NCI-H1092 treated with DMSO at 0.1 percent for 48 hours (cell line): Measurements from ENCODE around the gene PARD6B.
"Not testable (repeated sequence)": the region's sequence is repeated elsewhere in the genome, so short reads cannot be mapped to it uniquely, and the experiment has no call there.

Source experiments
- DNase-seq: peaks from one replicate; lab custom pipeline; 2025; lab: John Stamatoyannopoulos, UW

PARD6B gene

DNA sequence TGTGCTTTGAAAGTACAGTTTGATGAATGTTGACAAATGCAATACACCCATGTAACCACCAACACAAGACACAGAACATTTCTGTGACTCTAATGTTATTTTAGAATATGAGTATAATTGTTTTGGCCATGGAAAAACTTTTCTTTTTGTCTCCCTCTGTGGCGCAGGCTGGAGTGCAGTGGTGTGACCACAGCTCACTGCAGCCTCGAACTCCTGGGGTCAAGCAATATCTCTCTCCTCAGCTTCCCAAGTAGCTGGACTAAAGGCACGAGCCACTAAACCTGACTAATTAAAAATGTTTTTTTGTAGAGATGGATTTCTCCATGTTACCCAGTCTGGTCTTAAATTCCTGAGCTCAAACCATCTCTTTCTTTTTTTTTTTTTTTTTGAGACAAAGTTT, 43.1 kb downstream of the PARD6B start:
- DNase-seq = no peak

DNA sequence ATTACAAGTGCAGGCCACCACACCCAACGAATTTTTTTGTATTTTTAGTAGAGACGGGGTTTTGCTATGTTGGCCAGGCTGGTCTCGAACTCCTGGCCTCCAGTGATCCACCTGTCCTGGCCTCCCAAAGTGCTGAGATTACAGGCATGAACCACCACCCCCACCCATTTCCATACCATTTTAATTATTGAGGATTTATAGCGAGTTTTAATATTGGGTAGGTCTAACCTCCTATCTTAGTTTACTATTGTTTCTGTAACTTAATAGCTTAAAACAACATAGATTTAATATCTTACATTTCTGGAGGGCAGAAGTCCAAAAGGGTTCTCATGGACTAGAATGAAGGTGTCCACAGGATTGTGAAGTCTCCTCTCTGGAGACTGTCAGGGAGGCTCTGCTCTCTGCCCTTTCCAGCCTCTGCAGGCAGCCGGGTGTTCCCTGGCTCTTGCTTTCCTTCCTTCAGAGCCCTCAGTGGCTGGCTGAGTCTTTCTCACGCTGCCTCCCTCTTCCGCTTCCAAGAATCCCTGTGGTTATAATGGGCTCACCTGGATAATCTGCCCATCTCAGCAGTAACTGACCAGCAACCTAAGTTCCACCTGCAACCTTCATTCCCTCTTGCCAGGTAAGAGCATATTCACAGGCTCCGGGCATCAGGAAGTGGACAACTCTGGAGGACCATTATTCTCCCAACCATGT, 44.9 kb downstream of the PARD6B start:
- DNase-seq = no peak

DNA sequence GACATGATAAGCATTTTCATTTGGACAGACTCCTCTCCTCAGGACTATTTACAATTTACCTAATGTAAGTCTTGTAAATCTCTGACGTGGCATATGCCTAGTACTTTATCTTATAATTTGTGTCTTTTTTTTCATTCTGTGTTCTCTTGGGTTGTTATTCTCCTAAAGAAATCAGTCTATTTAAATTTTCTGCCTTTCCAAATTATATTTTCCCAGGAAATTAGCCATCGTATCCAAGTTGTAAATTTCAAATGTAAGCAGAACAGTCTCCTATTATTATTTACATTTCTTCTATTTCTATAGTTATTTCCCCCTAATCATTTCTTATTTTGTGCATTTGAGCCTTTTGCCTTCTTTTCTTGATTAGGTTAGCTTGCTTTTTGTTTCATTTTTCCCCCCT, 46.0 kb downstream of the PARD6B start:
- DNase-seq = no peak

DNA sequence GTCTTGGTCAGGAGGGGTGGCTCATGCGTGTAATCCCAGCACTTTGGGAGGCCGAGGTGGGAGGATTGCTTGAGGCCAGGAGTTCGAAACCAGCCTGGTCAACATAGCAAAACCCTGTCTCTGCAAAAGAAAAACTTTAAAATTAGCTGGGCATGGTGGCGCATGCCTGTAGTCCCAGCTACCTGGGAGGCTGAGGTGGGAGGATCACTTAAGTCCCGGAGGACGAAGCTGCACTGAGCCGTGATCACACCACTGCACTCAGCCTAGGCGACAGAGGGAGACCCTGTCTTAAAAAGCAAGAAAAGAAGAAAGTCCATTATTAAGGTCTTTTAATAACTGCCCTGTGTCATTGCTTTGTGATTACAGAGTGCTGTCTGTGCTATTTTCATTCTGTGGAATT, 47.6 kb downstream of the PARD6B start:
- not testable (repeated sequence) for DNase-seq

DNA sequence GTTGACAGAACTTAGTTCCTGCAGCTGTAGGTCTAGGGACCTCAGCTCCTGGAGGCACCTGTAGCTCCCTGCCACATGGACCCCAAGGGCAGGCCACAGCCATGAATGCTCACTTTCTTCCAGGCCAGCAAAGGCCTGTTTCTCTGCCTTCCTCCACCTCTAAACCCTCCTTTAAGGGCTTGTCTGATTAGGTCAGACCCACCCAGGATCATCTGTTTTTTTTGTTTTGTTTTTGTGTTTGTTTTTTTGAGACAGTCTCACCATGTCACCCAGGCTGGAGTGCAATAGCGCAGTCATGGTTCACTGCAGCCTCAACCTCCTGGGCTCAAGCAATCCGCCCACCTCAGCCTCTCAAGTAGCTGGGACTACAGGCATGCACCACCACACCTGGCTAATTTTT, 52.0 kb downstream of the PARD6B start:
- no peak for DNase-seq

DNA sequence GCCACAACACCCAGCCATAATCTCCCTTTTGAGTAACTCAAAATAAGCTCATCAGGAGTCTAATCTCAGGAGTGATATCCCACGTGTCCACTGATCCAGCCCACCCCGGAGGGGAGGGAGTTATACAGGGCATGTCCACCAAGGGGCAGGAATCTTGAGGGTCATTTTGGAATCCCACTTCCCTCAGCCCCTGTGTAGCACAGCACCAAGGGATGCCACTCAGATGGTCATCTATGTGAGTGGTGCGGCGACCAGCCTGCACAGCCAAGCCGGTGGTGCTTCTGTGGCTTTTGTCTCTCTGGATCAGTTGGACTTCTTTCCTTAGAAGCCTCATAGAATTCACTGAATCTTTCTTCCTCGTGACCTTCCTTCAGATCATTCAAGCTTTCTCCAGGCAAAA, 52.5 kb downstream of the PARD6B start:
- no peak for DNase-seq

DNA sequence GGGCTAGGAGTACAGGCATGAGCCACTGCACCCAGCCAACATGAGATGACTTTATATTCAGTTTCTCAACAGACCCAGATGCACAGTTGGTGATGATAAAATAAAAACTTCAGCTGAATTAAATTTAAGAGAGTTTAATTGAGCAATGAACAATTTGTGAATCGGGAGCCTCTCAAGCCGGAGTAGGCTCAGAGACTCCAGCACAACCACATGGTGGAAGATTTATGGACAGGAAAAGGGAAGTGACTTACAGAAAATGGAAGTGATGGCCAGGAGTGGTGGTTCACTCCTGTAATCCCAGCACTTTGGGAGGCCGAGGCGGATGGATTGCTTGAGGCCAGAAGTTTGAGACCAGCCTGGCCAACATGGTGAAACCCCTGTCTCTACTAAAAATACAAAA, 53.1 kb downstream of the PARD6B start:
- DNase-seq = no peak

DNA sequence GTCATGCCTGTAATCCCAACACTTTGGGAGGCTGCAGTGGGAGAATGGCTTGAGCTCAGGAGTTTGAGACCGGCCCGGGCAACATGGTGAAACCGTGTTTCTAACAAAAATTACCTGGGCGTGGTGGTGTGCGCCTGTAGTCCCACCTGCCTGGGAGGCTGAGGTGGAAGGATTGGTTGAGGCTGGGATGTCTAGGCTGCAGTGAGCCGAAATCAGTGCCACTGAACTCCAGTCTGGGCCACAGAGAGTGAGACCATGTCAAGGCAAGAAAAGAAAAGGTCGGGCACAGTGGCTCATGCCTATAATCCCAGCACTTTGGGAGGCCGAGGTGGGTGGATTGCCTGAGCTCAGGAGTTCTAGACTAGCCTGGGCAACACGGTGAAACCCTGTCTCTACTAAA, 55.3 kb downstream of the PARD6B start:
- no peak for DNase-seq

DNA sequence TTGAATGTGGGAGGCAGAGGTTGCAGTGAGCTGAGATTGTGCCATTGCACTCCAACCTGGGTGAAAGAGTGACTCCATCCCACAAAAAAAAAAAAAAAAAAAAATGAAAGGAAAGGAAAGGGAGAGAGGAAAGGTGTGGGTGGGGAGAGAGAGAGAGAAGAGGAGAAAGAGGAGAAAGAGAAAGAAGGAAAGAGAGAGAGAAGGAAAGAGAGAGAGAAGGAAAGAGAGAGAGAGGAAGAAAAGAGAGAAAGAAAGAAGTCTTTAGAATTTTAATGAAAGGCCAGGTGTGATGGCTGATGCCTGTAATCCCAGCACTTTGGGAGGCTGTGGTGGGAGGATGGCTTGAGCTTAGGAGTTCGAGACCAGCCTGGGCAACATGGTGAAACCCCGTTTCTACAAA, 55.8 kb downstream of the PARD6B start:
- no peak for DNase-seq

DNA sequence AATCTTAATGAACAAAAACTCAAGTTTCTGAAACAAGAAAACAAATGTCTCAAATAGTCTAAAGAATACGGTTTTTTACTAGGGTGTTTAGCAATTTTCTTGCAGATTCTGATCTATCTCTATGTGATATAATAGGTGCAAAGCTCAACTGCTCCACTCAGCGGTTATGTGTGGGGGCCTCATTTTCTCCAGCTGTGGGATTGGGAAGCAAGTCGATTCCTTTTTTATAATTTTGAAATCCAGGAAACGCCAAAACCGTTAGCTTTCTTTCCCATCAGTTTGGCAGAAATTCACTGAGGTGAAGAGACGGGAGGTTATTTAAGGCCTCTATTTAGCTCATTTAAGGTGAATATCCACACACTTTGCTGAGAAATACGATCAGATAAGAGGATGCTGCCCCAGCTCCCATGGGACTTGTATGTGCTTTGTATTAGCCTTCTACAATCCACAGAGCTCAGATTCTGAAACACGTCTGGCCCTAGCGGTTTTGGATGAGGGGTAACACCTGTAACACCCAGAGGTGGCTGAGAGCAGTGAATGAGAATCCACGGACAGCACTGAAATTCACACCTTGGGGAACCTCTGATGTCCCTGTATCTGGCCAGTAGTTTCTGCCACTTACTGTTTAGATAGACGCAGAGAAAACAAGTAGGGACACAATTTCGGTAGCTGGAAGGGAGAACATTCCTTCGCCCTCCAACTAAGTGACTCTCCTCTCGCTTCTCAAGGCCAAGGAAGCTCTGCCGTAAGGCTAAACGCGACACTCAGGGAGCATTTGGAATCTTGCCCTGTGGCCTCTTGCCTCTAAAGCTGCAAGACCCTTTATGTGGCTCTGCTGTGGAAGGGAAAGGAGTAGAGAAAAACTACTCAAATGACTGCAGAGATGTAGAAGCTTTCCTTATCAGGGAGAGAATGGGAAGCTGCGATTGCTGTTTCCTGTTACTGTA, 56.9 kb downstream of the PARD6B start:
- peak; percentile 65 for DNase-seq

DNA sequence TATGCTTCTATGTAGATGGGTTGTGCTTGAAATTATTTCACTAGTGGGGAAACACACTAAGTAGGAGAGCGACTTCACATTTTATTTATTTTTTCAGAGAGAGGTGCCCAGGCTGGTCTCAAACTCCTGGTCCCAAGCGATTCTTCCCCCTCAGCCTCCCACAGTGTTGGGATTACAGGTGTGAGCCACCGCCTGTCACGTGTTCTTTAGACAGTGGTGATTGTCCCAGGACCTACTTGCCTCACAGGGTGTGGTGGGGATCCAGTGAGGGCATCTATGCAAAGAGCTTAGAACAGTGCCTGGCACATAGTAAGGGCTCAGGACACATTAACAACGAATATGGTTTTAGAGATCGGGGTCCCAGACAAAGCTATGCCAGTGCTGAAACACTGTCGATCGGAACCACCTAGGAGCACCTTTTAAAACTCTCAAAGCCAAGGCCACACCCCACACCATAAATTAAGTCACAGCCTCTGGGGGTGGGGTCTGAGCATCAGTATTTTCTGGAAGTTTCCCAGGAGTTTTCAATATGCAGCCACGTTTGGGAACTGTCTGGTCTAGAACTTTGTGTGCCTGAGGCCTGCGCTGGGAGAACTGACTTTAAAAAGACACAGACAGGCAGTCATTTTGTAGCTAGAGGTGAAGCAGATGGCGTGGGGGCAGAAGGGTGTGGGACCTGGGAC, 58.7 kb downstream of the PARD6B start:
- no peak for DNase-seq

DNA sequence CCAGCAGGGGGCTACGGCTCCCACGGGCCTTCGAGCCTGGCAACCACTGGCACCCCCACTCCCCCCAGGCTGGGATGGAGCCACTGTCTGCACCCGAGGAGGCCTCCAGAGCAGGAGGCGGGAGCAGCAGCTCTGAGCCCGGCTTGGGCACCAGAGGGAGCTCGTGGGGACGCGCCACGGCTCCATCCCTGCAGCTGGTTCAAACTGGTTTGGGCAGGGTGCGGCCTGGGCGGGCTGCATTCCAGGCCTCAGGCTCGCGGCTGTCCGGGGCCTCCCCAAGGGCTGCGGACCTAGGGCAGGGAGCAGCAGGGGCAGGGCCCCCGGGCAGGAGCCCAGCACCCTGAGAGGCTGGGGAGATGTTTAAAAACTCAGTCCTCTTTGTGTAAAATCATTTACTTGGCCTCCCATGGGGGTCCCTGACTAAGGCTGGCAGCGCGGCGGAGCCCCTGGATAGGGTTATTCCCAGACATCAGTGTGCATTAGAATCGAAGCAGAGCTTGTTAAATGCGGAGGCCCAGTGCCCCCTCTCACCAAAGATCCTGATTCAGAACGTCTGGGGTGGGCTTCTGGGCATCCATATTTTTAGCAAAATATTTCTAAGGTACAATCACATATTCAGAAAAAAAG, 59.4 kb downstream of the PARD6B start:
- peak; percentile 75 for DNase-seq

DNA sequence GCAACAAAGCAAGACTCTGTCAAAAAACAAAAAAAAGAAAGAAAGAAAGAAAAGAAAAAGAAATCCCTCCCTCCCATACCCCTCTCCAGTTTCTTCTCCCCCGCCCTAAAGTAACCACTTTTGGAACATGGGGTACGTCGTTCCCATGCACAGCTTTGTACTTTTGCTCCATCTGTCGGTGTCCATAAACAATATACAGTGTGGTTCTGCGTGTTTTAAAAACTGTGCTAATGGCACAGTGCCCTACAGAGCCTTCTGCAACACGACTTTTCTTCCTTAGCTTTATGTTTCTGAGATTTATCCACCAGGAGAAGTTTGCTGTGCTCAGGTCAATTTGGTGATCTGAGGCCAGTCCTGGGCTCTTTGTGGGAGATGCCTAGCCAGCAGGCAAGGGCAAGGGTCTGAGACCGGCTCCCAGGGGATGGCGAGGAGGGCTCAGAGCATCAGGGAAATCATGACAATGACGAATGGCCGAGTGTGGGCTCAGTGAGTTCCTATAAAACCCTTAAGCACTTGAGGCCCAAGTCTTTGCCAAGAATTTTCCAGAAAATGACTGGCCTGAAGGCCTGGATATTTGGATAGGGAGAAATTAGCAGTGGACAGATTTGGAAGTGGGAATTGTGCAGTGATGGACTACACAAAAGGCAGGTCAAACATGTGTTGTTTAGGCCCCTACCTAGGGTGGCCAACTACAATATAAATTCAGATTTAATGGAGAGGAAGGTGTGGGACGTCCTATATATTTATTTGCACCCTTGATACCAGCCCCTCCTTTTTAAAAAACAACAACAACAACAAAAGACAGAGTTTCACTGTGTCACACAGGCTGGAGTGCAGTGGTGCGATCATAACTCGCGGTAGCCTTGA, 61.6 kb downstream of the PARD6B start:
- DNase-seq = no peak

DNA sequence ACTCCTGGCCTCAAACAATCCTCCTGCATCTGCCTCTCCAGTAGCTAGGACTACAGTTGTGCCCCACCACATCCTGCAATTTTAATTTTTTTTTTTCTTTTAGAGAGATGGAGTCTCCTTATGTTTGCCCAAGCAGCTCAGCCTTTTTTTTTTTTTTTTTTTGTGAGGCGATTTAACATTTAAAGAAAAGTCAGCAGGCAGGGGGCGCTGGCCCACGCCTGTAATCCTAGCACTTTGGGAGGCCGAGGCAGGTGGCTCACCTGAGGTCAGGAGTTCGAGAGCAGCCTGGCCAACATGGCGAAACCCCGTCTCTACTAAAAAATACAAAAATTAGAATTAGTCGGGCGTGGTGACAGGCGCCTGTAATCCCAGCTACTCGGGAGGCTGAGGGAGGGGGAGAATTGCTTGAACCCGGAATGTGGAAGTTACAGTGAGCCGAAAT, 62.2 kb downstream of the PARD6B start:
- DNase-seq = not testable (repeated sequence)

DNA sequence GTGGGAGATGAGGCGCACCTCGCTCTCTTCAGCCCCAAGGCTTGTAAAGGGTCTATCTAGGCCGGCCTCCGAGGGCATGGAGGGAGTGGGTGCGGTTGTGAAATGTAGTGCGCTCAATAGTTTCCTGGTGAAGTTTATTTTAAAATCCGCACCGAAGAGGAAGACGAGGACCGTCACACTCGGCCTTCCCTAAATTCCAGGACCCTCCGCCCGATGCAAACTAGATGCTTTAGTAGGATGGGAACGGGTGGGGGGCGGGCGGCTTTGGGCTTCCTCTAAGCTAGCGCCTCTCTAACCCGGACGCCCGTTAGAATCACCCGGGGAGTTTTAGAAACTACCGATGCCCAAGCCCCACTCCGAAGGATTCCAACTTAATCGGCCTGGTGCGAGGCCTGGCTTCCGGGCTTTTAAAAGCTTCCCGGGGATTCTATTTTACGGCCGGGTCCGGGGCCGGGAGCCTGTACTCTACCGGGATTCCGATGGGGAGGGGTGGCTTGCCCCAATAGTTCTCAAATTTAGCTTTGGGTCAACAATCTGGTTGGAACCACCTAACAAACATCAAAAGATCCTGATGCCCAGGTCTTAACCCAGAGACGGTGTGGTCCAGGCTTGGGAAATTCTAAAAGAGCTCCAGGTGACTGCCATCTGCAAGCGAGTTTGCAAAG, 62.9 kb downstream of the PARD6B start:
- no peak for DNase-seq

DNA sequence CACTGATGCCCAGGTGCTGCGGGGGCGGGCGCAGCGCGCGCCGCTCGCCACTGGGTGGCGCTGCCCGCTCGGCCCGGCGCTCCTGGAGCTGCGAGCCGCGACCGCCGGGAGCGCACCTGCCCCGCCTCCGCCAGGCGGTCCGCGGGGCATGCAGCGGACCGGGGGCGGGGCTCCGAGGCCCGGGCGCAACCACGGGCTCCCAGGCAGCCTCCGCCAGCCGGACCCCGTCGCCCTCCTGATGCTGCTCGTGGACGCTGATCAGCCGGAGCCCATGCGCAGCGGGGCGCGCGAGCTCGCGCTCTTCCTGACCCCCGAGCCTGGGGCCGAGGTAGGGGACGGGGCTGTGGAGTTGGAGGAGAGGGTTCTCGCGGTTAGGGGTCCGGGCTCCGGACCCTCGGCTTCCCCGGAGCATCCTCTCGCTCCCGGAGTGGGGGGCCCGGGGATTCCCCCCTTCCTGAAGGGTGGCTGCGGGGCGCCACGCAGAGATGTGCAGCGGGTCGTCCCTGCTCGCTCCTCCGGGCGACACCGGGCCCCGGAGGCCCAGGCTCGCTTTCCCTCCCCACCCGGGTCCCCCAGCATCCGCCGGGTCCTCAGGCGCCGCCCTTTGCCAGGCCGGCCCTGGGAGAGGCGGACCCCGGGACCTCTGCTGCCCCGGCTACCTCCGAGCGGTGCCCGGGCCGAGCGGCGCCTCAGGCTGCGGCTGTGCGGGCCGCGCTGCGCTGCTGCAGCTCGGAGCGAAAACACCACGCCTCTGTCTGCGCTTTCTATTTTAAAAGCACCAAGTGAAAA, 63.7 kb downstream of the PARD6B start, which contains the start of gene BCAS4:
TSS of gene BCAS4 (plus strand) at position 216 of the 789 bp plus-strand sequence. CDS start at position 239, 23 bp downstream.
- DNase-seq = peak; percentile 61

DNA sequence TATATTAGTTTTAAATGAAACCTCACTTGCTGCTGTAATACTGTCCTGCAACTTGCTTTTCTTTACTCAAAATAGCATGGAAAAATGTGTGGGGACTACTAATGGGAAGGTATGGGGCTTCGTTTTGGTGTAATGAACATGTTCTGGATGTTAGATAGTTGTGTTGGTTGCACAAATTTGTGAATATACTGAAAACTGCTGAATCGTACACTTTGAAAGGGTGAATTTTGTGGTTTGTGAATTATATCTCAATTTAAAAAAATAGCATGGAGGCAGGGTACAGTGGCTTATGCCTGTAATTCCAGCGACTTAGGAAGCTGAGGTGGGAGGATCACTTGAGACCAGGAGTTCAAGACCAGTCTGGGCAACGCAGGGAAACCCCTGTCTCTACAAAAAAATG, 65.8 kb downstream of the PARD6B start:
- no peak for DNase-seq

DNA sequence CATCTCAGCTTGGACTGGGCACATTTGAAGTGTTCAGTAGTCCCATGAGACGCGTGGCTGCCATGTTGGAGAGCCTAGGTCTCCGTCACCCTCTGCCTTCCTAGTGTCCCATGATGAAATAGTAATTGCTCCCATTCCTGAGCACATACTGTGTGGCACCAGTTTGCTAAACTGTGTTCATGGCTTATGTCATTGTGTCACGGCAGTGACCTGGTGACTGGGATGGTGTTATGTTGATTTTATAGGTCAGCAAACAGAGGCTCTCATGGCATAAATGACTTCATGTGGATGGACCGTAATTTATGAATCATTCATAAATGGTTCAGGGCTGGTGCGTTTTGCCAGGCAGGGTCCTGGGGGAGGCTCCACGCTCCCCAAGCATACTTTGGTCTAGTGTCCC, 67.3 kb downstream of the PARD6B start:
- DNase-seq = no peak

DNA sequence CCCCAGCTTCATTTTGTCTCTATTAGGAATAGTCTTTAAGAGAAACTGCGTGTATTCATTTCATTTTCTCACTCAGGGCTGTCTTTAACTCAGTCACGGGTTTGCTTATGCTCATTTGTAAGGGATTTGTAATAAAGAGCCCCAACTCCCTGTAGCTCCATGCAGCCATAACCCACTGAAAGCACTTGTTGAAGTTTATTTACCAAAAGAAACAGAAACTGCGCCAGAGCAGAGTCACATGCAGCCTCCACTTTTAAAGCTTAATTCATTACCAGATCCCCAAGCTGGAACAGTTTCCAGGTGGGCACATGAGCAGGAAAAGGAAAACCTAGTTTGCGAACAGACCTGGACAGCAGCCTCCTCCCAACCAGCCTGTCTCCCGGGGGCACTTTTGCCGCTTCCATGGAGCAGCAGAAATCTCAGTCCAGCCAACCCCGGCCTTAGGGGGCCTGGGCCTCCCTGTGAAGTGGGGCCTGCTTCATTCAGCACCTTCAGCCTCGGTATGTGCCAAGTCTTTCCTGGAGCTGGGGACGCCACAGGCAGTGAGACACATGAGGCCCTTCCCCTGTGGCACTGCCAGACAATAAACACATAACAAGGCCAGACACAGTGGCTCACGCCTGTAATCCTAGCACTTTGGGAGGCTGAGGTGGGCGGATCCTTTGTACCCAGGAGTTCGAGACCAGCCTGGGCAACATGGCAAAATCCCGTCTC, 68.0 kb downstream of the PARD6B start:
- DNase-seq = no peak
